MM.1S (cell line): ENCODE measurements around the gene IL2RA.

Experiments
- EZH2 ChIP-seq: fragments of 300-600 bp; sonication (generic); optimal IDR thresholded peaks from 2 replicates; pipeline ENCODE3; 2017; ENCODE audit warnings: low read depth, mild to moderate bottlenecking, antibody characterized with exemption, low read length, mixed read lengths
- TF ChIP-seq, protein P1 (sequence below): fragments of 300-600 bp; sonication (generic); IDR thresholded peaks from 2 replicates; pipeline ENCODE4 v1.5.1; 2016; ENCODE audit warnings: antibody characterized with exemption, low read length, mixed read lengths

DNA sequence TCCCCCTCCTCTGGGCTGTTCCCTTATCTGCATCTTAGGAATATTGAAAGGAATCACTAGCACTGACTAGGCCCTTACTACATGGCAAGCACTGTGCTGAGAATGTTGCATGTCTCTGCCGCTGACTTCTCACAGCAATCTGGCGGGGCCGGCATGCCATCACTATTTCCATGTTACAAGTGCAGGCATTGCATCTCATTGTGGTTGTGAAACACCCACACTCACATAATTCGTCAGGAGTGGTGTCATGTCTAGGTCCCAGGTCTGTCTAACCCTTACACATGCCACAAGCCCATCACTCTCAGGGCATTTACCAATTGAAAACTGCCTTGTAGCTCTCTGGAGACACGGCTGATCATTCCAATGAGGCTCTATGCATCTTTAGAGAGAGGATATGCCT is 8.5 kb upstream of the IL2RA start:
- TF ChIP-seq, protein P1, sequence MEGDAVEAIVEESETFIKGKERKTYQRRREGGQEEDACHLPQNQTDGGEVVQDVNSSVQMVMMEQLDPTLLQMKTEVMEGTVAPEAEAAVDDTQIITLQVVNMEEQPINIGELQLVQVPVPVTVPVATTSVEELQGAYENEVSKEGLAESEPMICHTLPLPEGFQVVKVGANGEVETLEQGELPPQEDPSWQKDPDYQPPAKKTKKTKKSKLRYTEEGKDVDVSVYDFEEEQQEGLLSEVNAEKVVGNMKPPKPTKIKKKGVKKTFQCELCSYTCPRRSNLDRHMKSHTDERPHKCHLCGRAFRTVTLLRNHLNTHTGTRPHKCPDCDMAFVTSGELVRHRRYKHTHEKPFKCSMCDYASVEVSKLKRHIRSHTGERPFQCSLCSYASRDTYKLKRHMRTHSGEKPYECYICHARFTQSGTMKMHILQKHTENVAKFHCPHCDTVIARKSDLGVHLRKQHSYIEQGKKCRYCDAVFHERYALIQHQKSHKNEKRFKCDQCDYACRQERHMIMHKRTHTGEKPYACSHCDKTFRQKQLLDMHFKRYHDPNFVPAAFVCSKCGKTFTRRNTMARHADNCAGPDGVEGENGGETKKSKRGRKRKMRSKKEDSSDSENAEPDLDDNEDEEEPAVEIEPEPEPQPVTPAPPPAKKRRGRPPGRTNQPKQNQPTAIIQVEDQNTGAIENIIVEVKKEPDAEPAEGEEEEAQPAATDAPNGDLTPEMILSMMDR = no peak
- TF ChIP-seq EZH2 = no peak
